ENCODE results near the gene POU2F3.

- TF ChIP-seq PRDM10 (tag by site-specific recombination; IDR thresholded peaks at IDR 0.05) (no peak), ZBTB49 (tag by site-specific recombination; IDR thresholded peaks at IDR 0.05; ENCODE audit: low read depth) (no peak), MYNN (tag by site-specific recombination; IDR thresholded peaks at IDR 0.05; ENCODE audit: borderline replicate concordance) (no peak), ZNF558 (tag by site-specific recombination; IDR thresholded peaks at IDR 0.05) (no peak), ZNF214 (tag by site-specific recombination; IDR thresholded peaks at IDR 0.05; ENCODE audit: borderline replicate concordance) (no peak), ZNF560 (tag by site-specific recombination; IDR thresholded peaks at IDR 0.05; ENCODE audit: borderline replicate concordance) (no peak)
Observed at GRCh38 chr11:120243221-120243620, 3.3 kb downstream of the POU2F3 start.
